K562 (cell line): ENCODE data around the gene RPS19.

Source experiments
- CBX1 ChIP-seq: sonication (generic); IDR thresholded peaks from 2 replicates; pipeline ENCODE4 v1.6.1; 2016; ENCODE audit warnings: antibody characterized with exemption, low read depth, mild to moderate bottlenecking
- DMBX1 ChIP-seq: fragments of 250-450 bp; sonication (Bioruptor Pico); IDR thresholded peaks from 2 replicates; pipeline ENCODE4 v1.8.0; 2022; ENCODE audit warnings: inconsistent platforms, mild to moderate bottlenecking, moderate library complexity, borderline replicate concordance
- ESRRA ChIP-seq: fragments of 450-650 bp; IDR thresholded peaks from 2 replicates; pipeline ENCODE4 v1.6.1; 2014; ENCODE audit warnings: low read depth, mild to moderate bottlenecking, moderate library complexity, borderline replicate concordance
- EZH2 ChIP-seq: IDR thresholded peaks from 2 replicates; pipeline ENCODE4 v1.6.1; 2012; ENCODE audit warnings: low read depth, mild to moderate bottlenecking, inconsistent platforms, low read length, borderline replicate concordance
- POLR2A ChIP-seq: fragments of 450-650 bp; conservative IDR thresholded peaks from 2 replicates; pipeline ENCODE4 v1.6.1; 2016
- USF1 ChIP-seq: sonication (generic); formaldehyde crosslinking; IDR thresholded peaks from 2 replicates; pipeline ENCODE4 v1.9.0; 2022; ENCODE audit warnings: mild to moderate bottlenecking, missing genetic modification reagents
- ZNF174 ChIP-seq: fragments of 250-450 bp; sonication (Bioruptor Pico); IDR thresholded peaks from 2 replicates; pipeline ENCODE4 v1.4.0; 2020; ENCODE audit warnings: mild to moderate bottlenecking
- ZNF311 ChIP-seq: fragments of 250-450 bp; sonication (Bioruptor Pico); IDR thresholded peaks from 2 replicates; pipeline ENCODE4 v1.4.0; 2020; ENCODE audit warnings: mild to moderate bottlenecking, moderate library complexity

DNA sequence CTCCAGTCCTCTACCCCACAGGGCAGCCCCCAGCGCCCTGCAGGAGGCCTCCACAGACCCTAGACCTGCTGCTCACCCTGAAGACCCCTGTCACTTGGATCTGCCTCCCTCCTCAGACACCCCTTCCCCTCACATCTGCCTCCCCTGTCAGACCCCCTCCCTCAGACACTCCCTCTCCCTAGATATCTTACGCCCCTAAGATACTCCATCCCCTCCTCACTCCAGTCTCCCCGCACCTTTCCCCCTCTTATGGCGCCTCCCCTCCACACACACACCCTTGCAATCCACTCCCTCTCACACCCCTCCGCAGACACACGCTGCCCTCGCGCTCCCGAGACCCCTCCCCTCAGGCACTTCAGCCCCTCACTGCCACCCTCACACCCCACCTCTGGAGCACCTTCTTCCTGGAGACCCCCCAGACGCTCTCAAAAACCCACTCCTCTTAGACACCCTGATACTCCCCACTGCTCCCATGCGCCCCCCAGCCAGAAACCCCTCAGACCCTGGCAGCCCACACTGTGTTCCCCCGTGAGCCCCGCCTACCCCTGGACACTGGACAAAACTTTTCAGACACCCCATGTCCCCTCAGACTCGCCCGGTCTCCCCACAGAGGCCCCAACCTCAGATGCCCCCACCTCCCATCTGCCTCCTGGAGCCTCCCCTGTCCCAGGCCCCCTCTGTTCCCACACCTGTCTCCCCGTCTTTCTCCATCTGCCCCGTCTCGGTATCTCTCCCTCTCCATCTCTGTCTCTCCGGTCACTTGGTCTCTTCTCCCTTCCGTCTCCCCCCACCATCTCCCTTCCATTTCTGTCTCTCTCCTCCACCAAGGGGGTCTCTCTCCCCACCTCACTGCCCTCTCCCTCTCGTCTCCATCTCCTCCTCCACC, 53.7 kb downstream of the RPS19 start:
- TF ChIP-seq ZNF174 (no peak), ZNF311 (CRISPR knock-in tag) (no peak), USF1 (CRISPR knock-in tag) (no peak), EZH2 (no peak), DMBX1 (CRISPR knock-in tag) (no peak), POLR2A (no peak), CBX1 (no peak), ESRRA (no peak)
